NCI-H2081 (cell line): ENCODE data around the gene ZDHHC14.
"Not testable (repeated sequence)": the region's sequence is repeated elsewhere in the genome, so short reads cannot be mapped to it uniquely, and the experiment has no call there.

Experiments
- DNase-seq, 2 experiments: peaks; one replicate each; lab custom pipeline; 2025; lab: John Stamatoyannopoulos, UW

Gene ZDHHC14

GRCh38 chr6:157574851-157575424 is 193.9 kb downstream of the ZDHHC14 start:
- no peak for DNase-seq

- DNase-seq, result no peak
Measured at GRCh38 chr6:157575436-157576145, 194.6 kb downstream of the ZDHHC14 start.

GRCh38 chr6:157576991-157577390 is 196.0 kb downstream of the ZDHHC14 start:
- not testable (repeated sequence) for DNase-seq

- DNase-seq, result not testable (repeated sequence)
Measured at GRCh38 chr6:157578527-157578926, 197.5 kb downstream of the ZDHHC14 start.

GRCh38 chr6:157579467-157580031 is 198.6 kb downstream of the ZDHHC14 start:
- DNase-seq, result no peak

- no peak for DNase-seq
Measured at GRCh38 chr6:157584036-157584435, 203.0 kb downstream of the ZDHHC14 start.

- DNase-seq, result no peak
Measured at GRCh38 chr6:157585274-157586087, 204.5 kb downstream of the ZDHHC14 start.

- no peak for DNase-seq
Measured at GRCh38 chr6:157586088-157586414, 205.1 kb downstream of the ZDHHC14 start.

GRCh38 chr6:157586476-157587126 is 205.6 kb downstream of the ZDHHC14 start:
- DNase-seq, result no peak

- no peak for DNase-seq
Measured at GRCh38 chr6:157587127-157587926, 206.3 kb downstream of the ZDHHC14 start.

GRCh38 chr6:157590654-157591053 is 209.7 kb downstream of the ZDHHC14 start:
- not testable (repeated sequence) for DNase-seq

- no peak for DNase-seq
Measured at GRCh38 chr6:157592541-157592940, 211.6 kb downstream of the ZDHHC14 start.

GRCh38 chr6:157592980-157593379 is 212.0 kb downstream of the ZDHHC14 start:
- DNase-seq, result no peak

- DNase-seq, result no peak
Measured at GRCh38 chr6:157593596-157593995, 212.6 kb downstream of the ZDHHC14 start.

- no peak for DNase-seq
Measured at GRCh38 chr6:157594292-157594691, 213.3 kb downstream of the ZDHHC14 start.

- DNase-seq, result no peak
Measured at GRCh38 chr6:157595768-157596167, 214.8 kb downstream of the ZDHHC14 start.

- no peak for DNase-seq
Measured at GRCh38 chr6:157596461-157596860, 215.5 kb downstream of the ZDHHC14 start.

- DNase-seq, result no peak
Measured at GRCh38 chr6:157596886-157597285, 215.9 kb downstream of the ZDHHC14 start.

GRCh38 chr6:157597461-157598312 is 216.7 kb downstream of the ZDHHC14 start:
- peak; percentile 2 to 13 for DNase-seq

GRCh38 chr6:157599191-157599590 is 218.2 kb downstream of the ZDHHC14 start:
- DNase-seq, result no peak
